ENCODE data around the gene ZNF862. TPM values are rescaled to one million over a fixed set of nuclear protein-coding genes. Genes with fewer than 3 reads are reported as not detected.
A peak's percentile ranks its signal among the peaks of the same experiment; 100 is the strongest.

ZNF862 gene
- total RNA-seq, 6 donors from 2014 or later, result 7.1 to 31.4 (median 16.7) TPM

GRCh38 chr7:149862156-149862555 is 24.0 kb downstream of the ZNF862 start:
- Histone ChIP-seq H3K27ac (no peak overlapping the region), H3K27me3 (no peaks in the 10 kb centered on the region), H3K9me3 (no peaks in the 10 kb centered on the region), H3K4me1 (peaks cover 7 to 25% (median 18%) of the 10 kb centered on the region in 4 donors), H3K36me3 (peaks cover 3 to 61% (median 33%) of the 10 kb centered on the region in 4 donors), H3K4me3 (no peak overlapping the region)
- WGBS, 2 donors, result 96 to 99% methylated on average over 10 to 18 of the region's 18 CpGs
- TF ChIP-seq POLR2AphosphoS5 (IDR thresholded peaks at IDR 0.05), result no peak
- TF ChIP-seq EP300 (IDR thresholded peaks at IDR 0.05), result no peak
- no peak for TF ChIP-seq POLR2A (IDR thresholded peaks at IDR 0.05)
- TF ChIP-seq CTCF (IDR thresholded peaks at IDR 0.05), result no peak
- ATAC-seq (ENCODE audit: low FRiP score in 2 of 2), result no peak
- DNase-seq, result no peak

DNA sequence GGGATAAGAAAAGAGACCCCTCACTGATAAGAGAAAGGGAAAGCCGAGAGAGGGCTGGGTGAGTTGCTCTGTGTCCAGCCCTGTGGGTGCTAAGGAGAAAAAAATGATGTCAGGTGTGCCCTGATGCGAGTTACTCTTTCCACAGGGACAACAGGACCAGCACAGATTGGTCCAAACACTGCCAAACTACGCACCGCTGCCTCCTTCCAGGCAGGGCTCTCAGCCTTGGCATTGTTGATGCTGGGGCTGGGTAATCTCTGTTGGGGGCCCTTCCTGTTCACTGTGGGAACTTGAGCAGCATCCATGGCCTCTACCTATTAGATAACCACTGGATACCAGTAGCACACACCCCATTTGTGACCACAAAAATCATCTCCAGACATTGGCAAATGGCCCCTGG is 25.3 kb downstream of the ZNF862 start:
- Histone ChIP-seq H3K4me3 (no peak overlapping the region), H3K27ac (no peak overlapping the region), H3K9me3 (no peaks in the 10 kb centered on the region), H3K27me3 (no peaks in the 10 kb centered on the region), H3K36me3 (peaks cover 3 to 61% (median 33%) of the 10 kb centered on the region in 4 donors), H3K4me1 (peaks cover 7 to 26% (median 18%) of the 10 kb centered on the region in 4 donors)
- ATAC-seq (ENCODE audit: low FRiP score in 2 of 2) (no peak), DNase-seq (no peak)
- 96 to 99% methylated on average over 4 of the region's 4 CpGs for WGBS, 2 donors
- TF ChIP-seq POLR2A (IDR thresholded peaks at IDR 0.05) (no peak), POLR2AphosphoS5 (IDR thresholded peaks at IDR 0.05) (no peak), CTCF (IDR thresholded peaks at IDR 0.05) (no peak), EP300 (IDR thresholded peaks at IDR 0.05) (no peak)

DNA sequence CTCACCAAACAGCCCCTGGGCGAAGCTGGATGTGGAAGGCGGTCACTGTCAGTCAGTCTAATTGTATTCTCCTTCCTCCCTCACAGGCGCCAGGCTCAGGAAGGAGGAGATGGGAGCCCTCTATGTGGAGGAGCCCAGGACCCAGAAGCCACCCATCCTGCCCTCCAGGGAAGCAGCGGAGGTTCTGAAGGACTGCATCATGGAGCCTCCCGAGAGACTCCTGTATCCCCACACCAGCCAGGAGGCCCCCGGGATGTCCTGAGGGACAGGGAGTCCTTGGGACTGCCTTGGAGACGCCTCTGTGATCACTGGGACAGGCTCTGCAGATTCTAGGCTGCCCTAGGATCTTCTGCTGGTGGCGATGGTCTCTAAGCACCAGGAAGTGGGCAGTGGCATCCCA is 25.8 kb downstream of the ZNF862 start:
- TF ChIP-seq POLR2A (IDR thresholded peaks at IDR 0.05) (no peak), CTCF (IDR thresholded peaks at IDR 0.05) (no peak), EP300 (IDR thresholded peaks at IDR 0.05) (no peak), POLR2AphosphoS5 (IDR thresholded peaks at IDR 0.05) (no peak)
- WGBS, 2 donors, result 92% methylated on average over 8 of the region's 8 CpGs; no CpG with 5 or more reads in 1 of the 2 donors
- no peaks in the 10 kb centered on the region for H3K9me3 ChIP-seq
- H3K4me3 ChIP-seq, result no peak overlapping the region
- no peak for ATAC-seq (ENCODE audit: low FRiP score in 2 of 2)
- H3K27me3 ChIP-seq, result no peaks in the 10 kb centered on the region
- peaks cover 3 to 61% (median 33%) of the 10 kb centered on the region in 4 donors for H3K36me3 ChIP-seq
- peaks cover 7 to 26% (median 18%) of the 10 kb centered on the region in 4 donors for H3K4me1 ChIP-seq
- H3K27ac ChIP-seq, result no peak overlapping the region
- no peak for DNase-seq

GRCh38 chr7:149864751-149865150 is 26.6 kb downstream of the ZNF862 start:
- TF ChIP-seq EP300 (IDR thresholded peaks at IDR 0.05) (no peak), CTCF (IDR thresholded peaks at IDR 0.05) (no peak), POLR2AphosphoS5 (IDR thresholded peaks at IDR 0.05) (no peak), POLR2A (IDR thresholded peaks at IDR 0.05) (no peak)
- Histone ChIP-seq H3K4me1 (peaks cover 7 to 26% (median 18%) of the 10 kb centered on the region in 4 donors), H3K9me3 (no peaks in the 10 kb centered on the region), H3K36me3 (peaks cover 3 to 53% (median 27%) of the 10 kb centered on the region in 4 donors), H3K27me3 (no peaks in the 10 kb centered on the region), H3K27ac (peak overlapping the region in 2 of 4 donors; percentile 39 to 54), H3K4me3 (no peak overlapping the region)
- WGBS, 2 donors, result 94 to 98% methylated on average over 12 of the region's 12 CpGs
- DNase-seq (no peak), ATAC-seq (ENCODE audit: low FRiP score in 2 of 2) (no peak)

DNA sequence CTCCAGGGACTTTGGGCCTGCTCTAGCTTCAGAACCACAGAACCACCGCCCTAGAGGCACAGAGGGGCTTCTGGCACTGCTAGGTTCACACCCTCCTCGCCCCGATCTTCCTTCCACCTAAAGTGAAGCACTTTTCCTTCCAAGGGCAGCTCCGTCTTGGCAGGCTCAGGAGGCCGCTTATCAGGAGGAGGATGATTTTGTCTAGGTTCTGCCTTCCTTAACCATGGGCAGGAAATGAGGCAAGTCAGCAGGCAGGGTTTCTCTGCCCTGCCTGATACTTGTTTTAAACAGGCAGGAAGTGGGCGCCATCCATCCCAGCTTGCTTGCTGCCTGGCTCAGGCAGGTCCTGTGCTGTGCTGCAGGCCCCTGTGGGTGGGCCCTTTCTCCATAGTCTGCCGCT is 27.3 kb downstream of the ZNF862 start:
- ATAC-seq (ENCODE audit: low FRiP score in 2 of 2) (no peak), DNase-seq (no peak)
- H3K36me3 ChIP-seq, result peaks cover 3 to 47% (median 26%) of the 10 kb centered on the region in 4 donors
- 54 to 64% methylated on average over 3 to 7 of the region's 7 CpGs for WGBS, 2 donors
- no peaks in the 10 kb centered on the region for H3K27me3 ChIP-seq
- peak overlapping the region in 3 of 4 donors; percentile 39 to 70 (median 54) for H3K27ac ChIP-seq
- no peak for TF ChIP-seq POLR2AphosphoS5 (IDR thresholded peaks at IDR 0.05)
- no peak for TF ChIP-seq EP300 (IDR thresholded peaks at IDR 0.05)
- no peak for TF ChIP-seq CTCF (IDR thresholded peaks at IDR 0.05)
- TF ChIP-seq POLR2A (IDR thresholded peaks at IDR 0.05), result no peak
- H3K9me3 ChIP-seq, result no peaks in the 10 kb centered on the region
- no peak overlapping the region for H3K4me3 ChIP-seq
- H3K4me1 ChIP-seq, result peaks cover 7 to 26% (median 18%) of the 10 kb centered on the region in 4 donors
